Activated CD8-positive, alpha-beta T cell treated with anti-CD3 and anti-CD28 coated beads for 36 hours (primary cell): ENCODE measurements around the gene METTL4. TPM values are rescaled to one million over a fixed set of nuclear protein-coding genes. Genes with fewer than 3 reads are reported as not detected.

Experiments
- ATAC-seq: fragments of 200-7000 bp; cut with Tn5 transposase; one replicate; pipeline ENCODE4 v1.10.0; 2021; ENCODE audit warnings: mild to moderate bottlenecking, moderate library complexity
- CTCF ChIA-PET: fragments of 350-600 bp; sonication (Branson Sonifier 250); formaldehyde crosslinking; loops from one replicate; lab custom pipeline; 2021; ENCODE audit warnings: antibody characterized with exemption; lab: Charles Lee
- POLR2A ChIA-PET: fragments of 350-600 bp; sonication (Branson Sonifier 250); formaldehyde crosslinking; loops from one replicate; lab custom pipeline; 2021; ENCODE audit warnings: antibody characterized with exemption; lab: Charles Lee
- DNase-seq: peaks from one replicate; pipeline ENCODE4 v3.0.0-alpha.2; 2020
- H3K27ac Mint-ChIP-seq: one replicate; pipeline ENCODE4 v1.8.0; 2021; ENCODE audit warnings: mild to moderate bottlenecking, mixed read lengths
- H3K27me3 Mint-ChIP-seq: one replicate; pipeline ENCODE4 v1.8.0; 2021; ENCODE audit warnings: mixed read lengths
- H3K36me3 Mint-ChIP-seq: one replicate; pipeline ENCODE4 v1.8.0; 2021; ENCODE audit warnings: low read depth, mixed read lengths
- H3K4me1 Mint-ChIP-seq: one replicate; pipeline ENCODE4 v1.8.0; 2021; ENCODE audit warnings: low read depth, mixed read lengths
- H3K4me3 Mint-ChIP-seq: one replicate; pipeline ENCODE4 v1.8.0; 2021; ENCODE audit warnings: mild to moderate bottlenecking, moderate library complexity, mixed read lengths
- H3K9me3 Mint-ChIP-seq: one replicate; pipeline ENCODE4 v1.8.0; 2021; ENCODE audit warnings: mixed read lengths
- CTCF ChIP-seq: fragments of 200-600 bp; IDR thresholded peaks from one replicate; pipeline ENCODE4 v1.8.0; 2022; ENCODE audit warnings: antibody characterized with exemption, mild to moderate bottlenecking
- intact Hi-C: fragments of 100-400 bp; cut with micrococcal nuclease; formaldehyde crosslinking; loops from one replicate; pipeline ENCODE4 v1.10.0; 2022
- total RNA-seq, 2 experiments: library from RNA; stranded (reverse); gene quantifications; one replicate each; pipeline ENCODE4 v1.2.3, GENCODE V29; 2021

METTL4 gene
- total RNA-seq, 2 experiments from 2014 or later, result 18.9 to 20.5 TPM

DNA sequence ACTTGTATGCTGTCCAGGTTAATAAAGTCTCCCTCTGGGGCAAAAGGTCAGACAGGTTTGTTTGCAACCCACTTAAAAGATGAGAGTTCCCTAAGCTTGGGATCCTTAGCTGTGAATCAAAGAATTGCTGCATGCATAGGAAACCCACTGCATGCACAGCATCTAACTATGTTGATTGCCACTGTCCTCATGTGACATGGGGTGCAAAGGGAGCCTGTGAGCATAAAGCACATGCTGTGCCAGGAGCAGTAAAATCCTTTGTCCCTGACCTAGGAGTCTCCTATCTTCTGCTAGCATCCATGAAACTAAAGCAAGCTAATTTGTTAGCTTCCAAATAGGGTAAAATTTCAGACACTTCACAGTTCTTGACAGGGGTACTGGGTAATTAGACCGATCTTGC lies 13.8 kb downstream of the METTL4 start:
- no peak for TF ChIP-seq CTCF
- no peak overlapping the region for H3K27ac Mint-ChIP-seq
- CTCF ChIA-PET, result interaction anchor here (1.8 to 3.0 kb wide), 2 partner anchors 11 to 16 kb away, joined by 5 to 14 read pairs; no protein-coding TSS in a partner anchor
- no peaks in the 10 kb centered on the region for H3K9me3 Mint-ChIP-seq
- ATAC-seq (no peak), DNase-seq (no peak)
- intact Hi-C loops, result no loop called here
- peaks cover 7% of the 10 kb centered on the region for H3K4me1 Mint-ChIP-seq
- no peaks in the 10 kb centered on the region for H3K27me3 Mint-ChIP-seq
- POLR2A ChIA-PET, result no interaction called here
- no peak overlapping the region for H3K4me3 Mint-ChIP-seq
- H3K36me3 Mint-ChIP-seq, result peaks cover 8% of the 10 kb centered on the region

GRCh38 chr18:2555895-2556294 lies 15.4 kb downstream of the METTL4 start:
- H3K27ac Mint-ChIP-seq, result no peak overlapping the region
- H3K27me3 Mint-ChIP-seq, result no peaks in the 10 kb centered on the region
- no peaks in the 10 kb centered on the region for H3K9me3 Mint-ChIP-seq
- peaks cover 7% of the 10 kb centered on the region for H3K4me1 Mint-ChIP-seq
- peaks cover 4% of the 10 kb centered on the region for H3K36me3 Mint-ChIP-seq
- no peak for TF ChIP-seq CTCF
- POLR2A ChIA-PET, result interaction anchor here (0.6 to 1.3 kb wide), 2 partner anchors 9 to 1367 kb away, joined by 3 to 4 read pairs; no protein-coding TSS in a partner anchor
- intact Hi-C loops, result no loop called here
- H3K4me3 Mint-ChIP-seq, result no peak overlapping the region
- DNase-seq (no peak), ATAC-seq (no peak)
- CTCF ChIA-PET, result interaction anchor here (1.0 to 3.0 kb wide), 2 partner anchors 9 to 573 kb away, joined by 5 to 14 read pairs; no protein-coding TSS in a partner anchor

- ChIA-PET CTCF (interaction anchor here (1.5 to 2.8 kb wide), 2 partner anchors 8 to 13 kb away, joined by 5 to 11 read pairs; no protein-coding TSS in a partner anchor), POLR2A (interaction anchor here (1.4 to 1.6 kb wide), 2 partner anchors 8 to 16 kb away, joined by 4 to 5 read pairs; no protein-coding TSS in a partner anchor)
- ATAC-seq (no peak), DNase-seq (no peak)
- Mint-ChIP-seq H3K27ac (no peak overlapping the region), H3K4me1 (peaks cover 9% of the 10 kb centered on the region), H3K4me3 (no peak overlapping the region), H3K36me3 (peaks cover 11% of the 10 kb centered on the region), H3K9me3 (no peaks in the 10 kb centered on the region), H3K27me3 (no peaks in the 10 kb centered on the region)
- TF ChIP-seq CTCF, result no peak
- intact Hi-C loops, result no loop called here
Observed at GRCh38 chr18:2554696-2555095, 16.6 kb downstream of the METTL4 start.

GRCh38 chr18:2551425-2551824 lies 19.9 kb downstream of the METTL4 start:
- intact Hi-C loops, result no loop called here
- no peak overlapping the region for H3K4me3 Mint-ChIP-seq

More at GRCh38 chr18:2551425-2551824, 19.9 kb downstream of the METTL4 start:
- no peaks in the 10 kb centered on the region for H3K27me3 Mint-ChIP-seq
- POLR2A ChIA-PET, result interaction anchor here (0.6 to 1.2 kb wide), 2 partner anchors 13 to 15 kb away, joined by 3 read pairs; no protein-coding TSS in a partner anchor
- H3K36me3 Mint-ChIP-seq, result peaks cover 18% of the 10 kb centered on the region
- H3K27ac Mint-ChIP-seq, result no peak overlapping the region
- peaks cover 3% of the 10 kb centered on the region for H3K4me1 Mint-ChIP-seq
- CTCF ChIA-PET, result interaction anchor here (1.5 kb wide), 1 partner anchor 695 kb away, joined by 3 read pairs; no protein-coding TSS in a partner anchor
- no peak for DNase-seq
- TF ChIP-seq CTCF, result no peak
- H3K9me3 Mint-ChIP-seq, result no peaks in the 10 kb centered on the region
- ATAC-seq, result no peak
